BLaER1 (cell line): ENCODE results near the gene TRIM44.
A peak's percentile ranks its signal among the peaks of the same experiment; 100 is the strongest.

Experiments used
- H3K27ac ChIP-seq: shearing (Covaris generic); formaldehyde crosslinking; 2 replicates; pipeline ENCODE4 v1.8.1; 2022
- H3K27me3 ChIP-seq: shearing (Covaris generic); formaldehyde crosslinking; 2 replicates; pipeline ENCODE4 v1.8.1; 2022
- H3K36me3 ChIP-seq: shearing (Covaris generic); formaldehyde crosslinking; 2 replicates; pipeline ENCODE4 v1.8.1; 2022
- H3K4me1 ChIP-seq: shearing (Covaris generic); formaldehyde crosslinking; 2 replicates; pipeline ENCODE4 v1.8.1; 2022
- H3K4me2 ChIP-seq: shearing (Covaris generic); formaldehyde crosslinking; 2 replicates; pipeline ENCODE4 v1.8.1; 2022
- H3K4me3 ChIP-seq: shearing (Covaris generic); formaldehyde crosslinking; 2 replicates; pipeline ENCODE4 v1.8.1; 2022
- H3K9ac ChIP-seq: shearing (Covaris generic); formaldehyde crosslinking; 2 replicates; pipeline ENCODE4 v1.8.1; 2022
- H3K9me3 ChIP-seq: shearing (Covaris generic); formaldehyde crosslinking; 2 replicates; pipeline ENCODE4 v1.8.1; 2022
- H4K20me1 ChIP-seq: shearing (Covaris generic); formaldehyde crosslinking; 2 replicates; pipeline ENCODE4 v1.8.1; 2022
- Cebpa-rat ChIP-seq: shearing (Covaris generic); IDR thresholded peaks from 2 replicates; pipeline ENCODE4 v1.8.1; 2022

TRIM44 gene

DNA sequence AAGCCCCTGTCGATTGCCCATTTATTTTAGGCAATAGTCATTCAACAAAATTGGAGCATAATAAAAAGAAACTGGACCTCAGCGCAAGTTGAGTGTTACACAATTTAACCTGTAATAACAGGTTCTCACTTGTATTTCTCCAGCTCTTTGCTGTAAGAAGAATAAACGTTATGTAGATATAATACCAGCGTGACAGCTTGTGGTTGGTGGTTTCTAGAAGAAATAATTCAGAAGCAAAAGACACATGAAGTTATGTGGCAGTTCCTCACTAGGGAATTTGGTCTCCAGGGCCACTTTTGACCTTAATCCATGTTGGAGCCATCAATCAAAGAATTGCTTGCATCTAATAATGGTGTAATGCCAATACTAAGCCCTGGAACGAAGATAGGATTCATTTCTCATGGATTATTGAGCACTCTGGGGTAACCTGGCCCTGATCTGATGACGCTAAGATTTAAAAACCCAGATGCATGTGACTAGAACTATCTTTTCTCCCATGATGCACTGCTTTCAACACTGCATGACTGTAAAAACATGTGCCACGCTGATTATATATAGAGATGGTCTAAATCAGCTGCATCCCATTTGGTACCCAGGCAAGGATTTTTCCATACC is 151.6 kb downstream of the TRIM44 start:
- H3K27ac ChIP-seq, result no peak overlapping the region
- no peaks in the 10 kb centered on the region for H3K27me3 ChIP-seq
- no peaks in the 10 kb centered on the region for H3K9me3 ChIP-seq
- H4K20me1 ChIP-seq, result no peaks in the 10 kb centered on the region
- no peak overlapping the region for H3K9ac ChIP-seq
- no peaks in the 10 kb centered on the region for H3K4me1 ChIP-seq
- H3K36me3 ChIP-seq, result peaks cover 45% of the 10 kb centered on the region; the same call in 1 of the 2 replicates
- no peak overlapping the region for H3K4me2 ChIP-seq
- TF ChIP-seq Cebpa-rat, result no peak
- no peak overlapping the region for H3K4me3 ChIP-seq

GRCh38 chr11:35814720-35815305 is 152.2 kb downstream of the TRIM44 start:
- no peak for TF ChIP-seq Cebpa-rat
- H3K4me2 ChIP-seq, result no peak overlapping the region
- H3K9me3 ChIP-seq, result no peaks in the 10 kb centered on the region
- no peak overlapping the region for H3K4me3 ChIP-seq
- H4K20me1 ChIP-seq, result no peaks in the 10 kb centered on the region
- H3K36me3 ChIP-seq, result peaks cover 40% of the 10 kb centered on the region
- no peak overlapping the region for H3K27ac ChIP-seq
- no peaks in the 10 kb centered on the region for H3K27me3 ChIP-seq
- H3K4me1 ChIP-seq, result no peaks in the 10 kb centered on the region
- no peak overlapping the region for H3K9ac ChIP-seq

DNA sequence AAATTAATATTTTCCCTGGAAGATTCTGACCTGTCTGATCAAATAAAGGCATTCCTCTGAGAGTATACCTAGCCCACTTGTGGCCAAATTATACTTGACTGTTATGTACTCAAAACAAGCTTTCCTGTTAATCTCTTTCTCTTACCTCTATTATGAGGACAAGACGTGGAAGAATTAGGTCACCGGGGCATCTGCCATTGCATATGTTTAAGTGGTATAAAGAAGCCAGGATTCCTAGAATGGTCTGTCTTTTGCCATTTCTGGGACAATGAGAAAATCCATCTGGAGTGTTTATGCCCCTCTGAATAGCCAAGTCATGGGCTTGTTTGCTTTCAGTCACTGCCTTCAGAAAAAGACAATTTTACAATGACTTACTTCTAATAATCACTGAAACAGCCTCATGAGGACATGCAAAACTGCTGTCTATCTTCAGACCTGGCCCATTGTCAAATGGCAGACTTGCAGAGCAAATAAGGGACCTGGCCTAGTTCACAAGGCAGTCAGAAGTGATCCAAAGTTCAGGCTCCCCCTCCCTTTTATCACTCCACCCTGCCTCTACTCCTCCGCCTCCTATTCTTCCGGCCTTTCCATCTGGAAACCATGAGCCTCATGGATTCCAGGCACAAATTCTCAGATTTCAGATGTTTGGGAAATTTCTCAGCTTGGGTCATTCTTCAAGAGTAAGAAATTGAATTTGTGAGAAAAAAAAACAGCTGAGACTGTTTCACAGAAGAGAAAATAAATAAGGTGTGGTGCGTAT is 153.2 kb downstream of the TRIM44 start:
- Histone ChIP-seq H3K4me2 (no peak overlapping the region), H3K4me3 (no peak overlapping the region), H3K27ac (no peak overlapping the region), H3K27me3 (no peaks in the 10 kb centered on the region), H3K36me3 (peaks cover 31% of the 10 kb centered on the region), H4K20me1 (no peaks in the 10 kb centered on the region), H3K4me1 (no peaks in the 10 kb centered on the region), H3K9ac (no peak overlapping the region), H3K9me3 (no peaks in the 10 kb centered on the region)
- TF ChIP-seq Cebpa-rat, result no peak

- no peak overlapping the region for H3K27ac ChIP-seq
- no peaks in the 10 kb centered on the region for H4K20me1 ChIP-seq
- H3K9ac ChIP-seq, result no peak overlapping the region
Observed at GRCh38 chr11:35820614-35821013, 158.0 kb downstream of the TRIM44 start.

GRCh38 chr11:35822815-35823495 is 160.4 kb downstream of the TRIM44 start:
- Histone ChIP-seq H3K9ac (no peak overlapping the region), H3K4me3 (no peak overlapping the region), H3K36me3 (no peaks in the 10 kb centered on the region; the same call in 1 of the 2 replicates), H4K20me1 (no peaks in the 10 kb centered on the region), H3K27me3 (no peaks in the 10 kb centered on the region), H3K27ac (no peak overlapping the region), H3K4me2 (peak overlapping the region; percentile 36), H3K4me1 (peaks cover 21% of the 10 kb centered on the region), H3K9me3 (no peaks in the 10 kb centered on the region)
- no peak for TF ChIP-seq Cebpa-rat

More at GRCh38 chr11:35820614-35821013, 158.0 kb downstream of the TRIM44 start:
- Histone ChIP-seq H3K4me2 (no peak overlapping the region), H3K36me3 (peaks cover 14% of the 10 kb centered on the region), H3K4me1 (peaks cover 21% of the 10 kb centered on the region), H3K9me3 (no peaks in the 10 kb centered on the region), H3K27me3 (no peaks in the 10 kb centered on the region), H3K4me3 (no peak overlapping the region)
- no peak for TF ChIP-seq Cebpa-rat

- Histone ChIP-seq H3K4me1 (peaks cover 21% of the 10 kb centered on the region), H3K27me3 (no peaks in the 10 kb centered on the region), H4K20me1 (no peaks in the 10 kb centered on the region), H3K36me3 (no peaks in the 10 kb centered on the region; the same call in 1 of the 2 replicates), H3K9me3 (no peaks in the 10 kb centered on the region), H3K27ac (no peak overlapping the region), H3K9ac (no peak overlapping the region), H3K4me3 (no peak overlapping the region), H3K4me2 (no peak overlapping the region)
- TF ChIP-seq Cebpa-rat, result no peak
Observed at GRCh38 chr11:35823742-35824298, 161.2 kb downstream of the TRIM44 start.

DNA sequence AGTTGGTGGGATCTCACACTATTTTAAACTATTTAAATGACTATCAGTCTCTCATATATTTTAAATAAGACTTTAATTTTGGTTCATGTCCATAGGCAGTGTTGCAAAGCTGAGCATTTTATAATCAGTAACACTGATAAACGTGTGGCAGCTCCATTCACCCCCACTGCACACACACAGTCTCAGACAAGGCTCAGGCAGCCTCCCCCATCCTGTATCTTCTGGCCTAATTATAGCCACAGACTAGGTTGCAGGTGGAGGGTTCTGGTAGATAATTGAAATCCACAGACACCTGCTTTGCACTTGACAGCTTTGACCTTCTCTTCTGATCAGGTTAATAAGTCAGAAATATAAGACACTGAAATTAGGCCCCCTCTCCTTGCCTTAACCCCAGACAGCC is 162.8 kb downstream of the TRIM44 start:
- no peaks in the 10 kb centered on the region for H4K20me1 ChIP-seq
- H3K4me3 ChIP-seq, result no peak overlapping the region
- no peaks in the 10 kb centered on the region for H3K27me3 ChIP-seq
- H3K4me2 ChIP-seq, result no peak overlapping the region
- H3K36me3 ChIP-seq, result no peaks in the 10 kb centered on the region
- H3K27ac ChIP-seq, result no peak overlapping the region
- peaks cover 21% of the 10 kb centered on the region for H3K4me1 ChIP-seq
- H3K9me3 ChIP-seq, result no peaks in the 10 kb centered on the region
- no peak for TF ChIP-seq Cebpa-rat
- no peak overlapping the region for H3K9ac ChIP-seq

- Histone ChIP-seq H3K9me3 (no peaks in the 10 kb centered on the region), H3K27ac (no peak overlapping the region), H3K36me3 (no peaks in the 10 kb centered on the region), H3K9ac (no peak overlapping the region), H3K4me3 (no peak overlapping the region), H3K27me3 (no peaks in the 10 kb centered on the region), H3K4me2 (no peak overlapping the region), H4K20me1 (no peaks in the 10 kb centered on the region), H3K4me1 (peaks cover 21% of the 10 kb centered on the region)
- TF ChIP-seq Cebpa-rat, result no peak
Observed at GRCh38 chr11:35826006-35826405, 163.4 kb downstream of the TRIM44 start.

DNA sequence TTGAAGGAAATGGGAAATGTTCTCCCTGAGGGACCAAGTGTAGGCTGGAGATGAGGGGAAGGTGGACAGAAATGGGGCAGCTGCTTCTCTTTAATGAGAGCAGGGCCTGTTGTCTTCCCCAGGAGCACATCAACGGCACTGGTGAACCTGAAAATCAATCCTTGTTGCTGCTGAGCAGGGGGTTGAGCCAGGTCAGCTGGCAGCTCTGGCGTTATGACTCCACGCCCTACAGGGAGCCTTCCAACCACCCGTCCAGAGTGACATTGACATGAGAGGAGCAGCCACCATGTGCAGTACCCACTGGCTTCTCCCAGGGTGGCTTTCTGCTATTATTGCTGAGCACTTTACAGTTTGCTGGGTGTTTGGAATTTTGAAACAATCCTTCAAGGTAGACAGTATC is 164.4 kb downstream of the TRIM44 start:
- no peaks in the 10 kb centered on the region for H3K9me3 ChIP-seq
- no peaks in the 10 kb centered on the region for H3K27me3 ChIP-seq
- peaks cover 16% of the 10 kb centered on the region for H3K4me1 ChIP-seq
- no peak overlapping the region for H3K4me3 ChIP-seq
- H3K27ac ChIP-seq, result no peak overlapping the region
- H3K4me2 ChIP-seq, result no peak overlapping the region
- H4K20me1 ChIP-seq, result no peaks in the 10 kb centered on the region
- no peaks in the 10 kb centered on the region for H3K36me3 ChIP-seq
- no peak for TF ChIP-seq Cebpa-rat
- no peak overlapping the region for H3K9ac ChIP-seq
